Endometrium (tissue), 2 donors: ENCODE results near the gene CRLF1.

Source experiments
- FAIRE-seq: peaks from 2 replicates; lab custom pipeline; 2012; peaks lifted over from hg19 to GRCh38; lab: Jason Lieb, UNC
- donor health status: control.
- donor health status: control.

CRLF1 gene, protein sequence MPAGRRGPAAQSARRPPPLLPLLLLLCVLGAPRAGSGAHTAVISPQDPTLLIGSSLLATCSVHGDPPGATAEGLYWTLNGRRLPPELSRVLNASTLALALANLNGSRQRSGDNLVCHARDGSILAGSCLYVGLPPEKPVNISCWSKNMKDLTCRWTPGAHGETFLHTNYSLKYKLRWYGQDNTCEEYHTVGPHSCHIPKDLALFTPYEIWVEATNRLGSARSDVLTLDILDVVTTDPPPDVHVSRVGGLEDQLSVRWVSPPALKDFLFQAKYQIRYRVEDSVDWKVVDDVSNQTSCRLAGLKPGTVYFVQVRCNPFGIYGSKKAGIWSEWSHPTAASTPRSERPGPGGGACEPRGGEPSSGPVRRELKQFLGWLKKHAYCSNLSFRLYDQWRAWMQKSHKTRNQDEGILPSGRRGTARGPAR

DNA sequence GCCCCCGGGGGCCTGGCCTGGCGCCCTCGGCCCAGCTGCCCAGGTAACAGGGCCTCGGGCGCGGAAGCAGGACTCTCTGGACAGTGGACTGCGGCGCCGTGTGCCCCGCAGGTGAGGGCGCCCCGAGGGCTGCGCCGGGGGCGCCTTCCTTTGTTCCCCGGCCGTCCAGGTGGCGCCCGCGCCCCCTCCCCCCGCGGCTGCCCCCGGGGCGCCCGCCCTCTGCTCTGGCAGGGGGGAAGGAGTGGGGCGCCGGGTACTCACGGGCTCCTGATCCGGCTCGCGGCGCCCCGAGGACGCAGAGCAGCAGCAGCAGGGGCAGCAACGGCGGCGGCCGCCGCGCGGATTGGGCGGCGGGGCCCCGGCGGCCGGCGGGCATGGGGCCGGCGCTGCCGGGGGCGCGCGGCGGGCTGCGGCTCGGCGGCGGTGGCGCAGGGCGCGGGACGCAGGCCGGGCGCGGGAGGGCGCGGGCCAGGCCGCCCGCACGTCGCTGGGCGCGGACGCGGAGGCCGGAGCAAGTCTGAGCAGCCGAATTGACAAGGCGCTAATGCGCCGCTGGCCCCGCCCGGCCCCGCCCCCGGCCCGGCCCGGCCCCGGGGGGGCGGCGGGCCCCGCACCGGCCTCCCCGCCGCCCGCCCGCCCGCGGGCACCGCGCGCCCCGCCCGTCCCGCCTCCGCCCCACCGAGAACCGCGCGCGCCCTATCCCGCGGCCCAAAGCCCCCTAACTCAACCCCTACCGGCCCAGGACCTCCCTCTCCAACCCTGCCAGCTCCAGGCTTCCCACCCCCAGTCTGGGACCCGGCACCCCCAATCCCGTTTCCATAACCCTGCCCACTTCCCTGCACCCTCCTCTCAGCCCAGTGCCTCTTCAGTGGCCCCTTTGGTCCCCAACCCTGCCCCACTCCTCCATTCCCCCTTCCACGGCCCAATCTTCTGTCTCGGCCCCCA is at the start of gene CRLF1:
TSS of gene CRLF1 (minus strand) at position 519 of the 945 bp plus-strand sequence. CDS start at position 376, 143 bp downstream.
- no peak for FAIRE-seq

DNA sequence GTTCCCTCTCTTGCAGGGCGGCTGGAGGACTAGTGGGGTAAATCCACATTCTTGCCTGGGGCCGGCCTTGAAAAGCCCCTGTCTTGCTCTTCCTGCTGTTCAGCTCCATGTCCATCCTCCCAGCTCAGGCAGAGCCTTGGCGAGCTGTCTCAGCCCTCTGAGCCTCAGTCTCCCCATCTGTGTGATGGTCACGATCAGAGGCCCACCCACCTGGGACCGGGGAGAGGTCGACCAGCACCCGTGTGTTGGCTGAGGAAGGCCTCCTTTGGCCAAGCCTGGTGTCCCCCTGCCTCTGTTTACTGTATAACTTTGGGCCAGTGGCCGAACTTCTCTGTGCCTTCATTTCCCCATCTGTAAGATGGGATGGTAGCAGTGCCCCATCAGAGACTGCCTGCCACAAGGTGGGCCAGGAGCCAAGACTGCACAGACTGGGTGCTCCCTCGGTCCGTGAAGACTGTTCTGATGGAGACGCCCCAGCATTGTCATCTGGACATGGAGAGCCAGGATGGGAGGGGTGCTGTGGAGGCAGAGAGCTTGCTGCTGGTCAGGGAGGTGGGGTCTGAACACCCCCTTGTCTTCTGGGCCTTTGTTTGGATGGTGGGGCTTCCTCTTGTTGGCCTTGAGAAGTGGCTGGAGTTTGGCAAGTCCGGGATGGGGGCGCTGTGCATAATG is 48.7 kb upstream of the CRLF1 start:
- FAIRE-seq = no peak

DNA sequence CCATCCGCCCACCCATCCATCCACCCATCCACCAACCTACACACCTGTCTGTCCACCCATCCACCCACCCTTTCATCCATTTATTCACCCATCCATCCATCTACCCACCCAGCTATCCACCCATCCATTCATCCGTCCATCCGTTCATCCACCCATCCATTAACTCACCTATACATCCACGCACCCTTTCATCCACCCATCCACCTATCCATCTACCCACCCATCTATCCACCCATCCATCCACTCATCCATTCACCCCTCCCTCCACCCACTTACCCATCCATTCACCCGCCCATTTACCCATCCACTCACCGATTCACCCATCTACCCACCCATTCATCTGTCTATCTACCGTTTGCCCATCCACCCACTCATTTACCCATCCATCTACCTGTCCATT is 47.9 kb upstream of the CRLF1 start:
- no peak for FAIRE-seq

DNA sequence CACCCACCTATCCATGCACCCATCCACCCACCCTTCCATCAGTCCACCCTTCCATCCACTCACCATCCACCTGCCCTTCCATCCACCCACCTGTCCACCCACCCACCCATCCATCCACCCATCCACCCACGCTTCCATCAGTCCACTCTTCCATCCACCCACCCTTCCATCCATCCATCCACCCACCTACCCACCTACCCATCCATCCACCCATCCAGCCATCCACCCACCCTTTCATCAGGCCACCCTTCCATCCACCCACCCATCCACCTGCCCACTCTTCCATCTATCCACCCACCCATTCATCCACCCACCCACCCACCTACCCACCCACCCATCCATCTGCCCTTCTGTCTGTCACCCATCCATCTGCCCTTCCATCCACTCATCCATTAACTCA is 47.3 kb upstream of the CRLF1 start:
- no peak for FAIRE-seq

DNA sequence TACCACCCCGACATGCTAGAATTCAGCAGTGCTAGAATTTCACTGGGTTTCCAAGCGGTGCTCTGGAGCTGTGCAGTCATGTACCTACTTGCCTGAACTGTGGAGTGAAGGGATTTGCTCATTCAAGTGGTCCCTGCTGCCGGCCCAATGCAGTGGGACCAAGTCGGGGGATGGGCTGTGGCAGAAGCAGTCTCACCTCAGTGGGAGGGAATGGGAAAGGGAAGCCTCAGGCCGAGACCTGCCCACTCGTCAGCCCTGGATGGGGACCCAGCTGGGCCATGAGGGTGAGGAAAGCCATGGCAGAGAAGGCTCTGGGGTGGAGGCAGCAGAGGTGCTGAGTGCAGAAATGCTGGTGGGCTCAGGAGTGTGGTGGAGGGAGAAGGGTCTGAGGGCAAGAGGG is 45.1 kb upstream of the CRLF1 start:
- no peak for FAIRE-seq

DNA sequence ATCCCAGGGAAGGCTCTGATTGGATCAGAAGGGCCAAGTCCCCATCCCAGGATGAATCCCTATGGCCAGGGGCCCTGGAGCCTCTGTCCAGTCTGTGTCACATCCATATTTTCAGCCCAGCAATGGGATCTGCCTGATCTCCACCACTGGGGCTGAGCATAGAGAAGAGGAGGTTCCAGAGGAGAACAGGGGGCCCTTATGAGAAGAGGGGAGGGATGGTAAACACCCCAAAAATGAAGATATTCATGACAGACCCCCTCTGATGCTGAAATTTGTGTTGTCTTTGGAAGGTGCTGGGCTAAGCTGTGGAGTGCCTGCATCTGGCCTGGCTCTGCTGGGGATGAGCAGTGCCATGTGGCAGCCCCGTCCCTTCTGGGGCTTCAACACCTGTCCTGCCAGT is 44.7 kb upstream of the CRLF1 start:
- FAIRE-seq = no peak

DNA sequence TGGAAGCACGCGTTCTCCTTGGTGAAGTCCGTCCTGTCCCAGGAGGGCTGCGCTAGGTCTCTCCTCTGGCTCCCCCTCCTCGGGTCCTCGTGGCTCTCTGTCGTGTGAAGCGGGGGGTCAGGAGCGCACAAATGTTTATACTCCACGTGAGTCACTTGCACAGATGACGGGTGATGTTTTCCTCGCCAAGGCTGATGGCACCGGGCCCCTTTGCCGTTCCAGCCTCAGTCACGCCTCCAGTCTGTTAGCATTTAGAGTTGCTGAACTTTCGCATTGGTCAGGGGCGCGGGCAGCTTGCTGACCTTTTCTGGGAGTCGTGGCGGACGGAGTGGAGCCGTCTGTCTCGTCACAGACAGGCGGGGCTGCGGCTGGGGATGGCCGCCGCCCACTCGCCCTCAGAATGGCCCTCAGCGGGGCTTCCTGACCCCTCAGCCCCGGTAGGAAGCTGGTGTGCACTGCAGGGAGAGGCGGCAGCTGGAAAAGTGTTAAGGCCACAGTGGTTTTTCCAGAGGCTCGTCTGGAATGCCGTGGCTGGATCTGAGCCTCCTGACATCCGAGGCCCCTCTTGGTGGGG is 44.0 kb upstream of the CRLF1 start:
- FAIRE-seq = no peak

DNA sequence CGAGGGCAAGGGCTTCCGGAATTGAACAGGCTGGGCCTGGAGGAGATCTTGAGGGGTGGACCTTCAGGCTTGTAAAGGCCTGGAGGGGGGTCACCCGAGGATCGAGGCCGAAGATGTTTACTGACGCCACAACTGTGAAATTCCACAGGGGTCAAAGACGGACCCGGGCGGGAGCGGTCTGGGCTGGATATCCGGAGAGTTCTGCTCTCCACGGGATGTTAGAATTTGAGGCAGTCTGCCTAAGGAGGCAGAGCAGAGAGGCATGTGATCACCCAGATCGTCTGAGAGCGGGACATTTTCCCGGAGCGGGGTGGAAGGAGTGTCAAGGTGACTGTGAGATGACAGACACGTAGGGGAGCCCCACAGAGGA is 43.4 kb upstream of the CRLF1 start:
- FAIRE-seq = no peak

DNA sequence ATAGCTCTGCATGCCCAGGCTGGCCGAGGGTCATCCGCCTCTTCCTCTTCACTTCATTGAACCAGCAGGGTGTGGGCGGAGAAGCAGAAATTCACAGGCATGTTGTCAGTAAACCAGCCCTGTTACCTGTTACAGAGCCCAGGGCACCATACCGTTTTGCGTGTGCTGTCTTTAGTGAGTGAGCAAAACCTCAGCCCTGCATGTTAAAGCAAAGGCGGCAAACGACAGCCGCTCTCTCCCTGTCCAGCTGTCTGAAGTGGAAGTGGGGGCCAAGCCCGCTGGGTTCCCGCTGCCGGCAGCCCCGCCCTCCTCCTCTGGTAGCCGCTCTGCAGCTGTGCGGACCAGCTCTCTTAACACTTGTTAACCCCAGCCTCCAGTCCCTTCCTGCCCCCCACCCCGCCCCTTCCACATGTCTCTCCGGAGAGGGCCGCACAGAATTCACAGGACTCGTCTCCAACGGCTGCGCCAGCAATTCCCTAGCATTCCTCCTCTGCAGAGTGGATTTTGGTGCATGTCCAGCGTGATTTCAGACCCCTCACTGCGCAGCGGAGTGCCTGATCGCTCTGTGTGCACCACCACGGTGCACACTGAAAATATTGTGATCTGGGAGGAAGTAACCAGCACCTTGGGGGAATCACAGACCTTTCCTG is 42.9 kb upstream of the CRLF1 start:
- FAIRE-seq = no peak

DNA sequence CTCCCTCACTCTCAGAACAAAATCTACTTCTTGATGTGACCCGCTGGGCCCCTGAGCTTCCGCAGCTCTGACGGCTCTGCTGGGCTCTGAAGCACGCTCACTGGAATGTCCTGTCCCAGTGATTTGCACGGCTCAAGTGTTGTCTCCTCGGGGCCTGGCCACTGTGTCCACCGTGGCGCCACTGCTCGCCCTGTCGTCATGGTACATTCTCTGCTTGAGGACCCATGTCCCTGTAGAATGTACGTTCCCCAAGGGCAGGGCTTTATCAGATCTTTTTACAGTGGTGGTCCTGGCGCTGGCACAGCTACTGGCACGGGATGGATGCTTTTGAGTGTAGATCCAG is 42.3 kb upstream of the CRLF1 start:
- no peak for FAIRE-seq

DNA sequence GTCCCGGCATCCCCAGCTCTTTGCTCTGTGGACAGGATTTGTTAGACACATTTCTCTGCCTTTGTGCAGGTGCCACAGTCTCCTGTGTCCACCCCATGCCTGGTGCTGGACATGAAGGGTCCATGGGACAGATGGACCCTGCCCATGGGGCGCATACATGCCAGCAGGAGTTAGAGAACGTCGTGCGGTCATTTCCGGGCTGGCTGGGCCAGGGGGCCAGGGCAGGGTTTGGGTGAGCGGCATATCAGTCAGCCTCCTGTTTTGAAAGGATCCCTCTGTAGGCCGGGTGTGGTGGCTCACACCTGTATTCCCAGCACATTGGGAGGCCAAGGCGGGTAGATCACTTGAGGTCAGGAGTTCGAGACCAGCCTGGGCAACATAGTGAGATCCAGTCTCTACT is 41.2 kb upstream of the CRLF1 start:
- no peak for FAIRE-seq

DNA sequence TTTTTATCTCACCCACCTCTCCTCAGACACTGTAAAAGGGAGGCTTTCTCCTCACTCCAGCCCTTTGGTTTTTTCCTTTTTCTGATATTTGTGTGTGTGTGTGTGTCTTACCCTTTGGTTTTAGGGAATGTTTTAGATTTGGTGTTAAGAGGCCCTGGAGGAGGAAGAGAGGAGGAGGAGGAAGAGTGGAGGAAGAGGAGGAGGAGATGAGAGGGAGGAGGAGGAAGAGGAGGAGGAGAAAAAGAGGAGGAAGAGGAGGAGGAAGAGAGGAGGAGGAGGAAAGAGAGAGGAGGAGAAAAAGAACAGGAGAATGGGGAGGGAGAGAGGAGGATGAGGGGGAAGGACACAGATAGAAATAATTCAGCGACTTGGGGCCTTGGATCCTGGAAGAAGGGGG is 40.8 kb upstream of the CRLF1 start:
- FAIRE-seq = no peak

DNA sequence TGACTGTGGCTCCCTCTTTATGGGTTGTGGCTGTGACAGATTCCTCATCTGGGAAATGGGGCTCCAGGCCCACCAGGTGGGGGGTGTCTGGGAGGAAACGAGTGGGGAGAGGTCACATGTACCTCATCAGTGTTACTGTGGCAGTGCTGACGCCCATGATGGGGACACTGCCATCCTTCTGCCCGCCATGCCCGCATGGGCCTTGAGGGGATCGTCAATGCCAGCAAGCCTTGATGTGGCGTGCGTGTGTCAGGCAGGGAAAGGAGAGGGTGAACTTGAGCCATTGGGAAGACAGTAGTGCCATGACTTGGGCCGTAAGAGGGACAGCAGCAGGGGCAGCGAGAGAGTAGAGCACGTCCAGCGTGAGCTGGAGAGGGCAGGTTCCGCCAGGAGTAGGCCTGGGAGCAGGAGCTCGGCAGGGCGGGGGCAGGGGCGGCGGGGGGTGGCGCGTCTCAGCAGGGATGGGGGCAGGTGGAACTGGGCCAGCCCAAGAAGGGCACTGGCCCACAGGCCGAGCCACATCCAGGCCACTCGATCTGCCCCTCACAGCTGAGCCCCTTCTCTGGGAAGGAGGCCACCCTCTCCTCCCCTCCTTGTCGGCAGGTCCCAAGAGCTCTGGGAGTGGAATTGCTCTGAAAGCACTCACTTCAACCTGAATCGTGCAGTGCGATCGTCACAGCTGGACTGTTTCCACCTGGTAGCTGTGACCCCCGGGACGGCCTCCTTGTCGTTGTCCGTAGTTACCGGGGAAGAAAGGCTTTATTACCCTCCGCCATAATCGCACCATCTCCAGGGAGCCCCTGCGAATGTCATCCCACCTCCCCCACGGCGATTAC is 40.2 kb upstream of the CRLF1 start:
- no peak for FAIRE-seq

DNA sequence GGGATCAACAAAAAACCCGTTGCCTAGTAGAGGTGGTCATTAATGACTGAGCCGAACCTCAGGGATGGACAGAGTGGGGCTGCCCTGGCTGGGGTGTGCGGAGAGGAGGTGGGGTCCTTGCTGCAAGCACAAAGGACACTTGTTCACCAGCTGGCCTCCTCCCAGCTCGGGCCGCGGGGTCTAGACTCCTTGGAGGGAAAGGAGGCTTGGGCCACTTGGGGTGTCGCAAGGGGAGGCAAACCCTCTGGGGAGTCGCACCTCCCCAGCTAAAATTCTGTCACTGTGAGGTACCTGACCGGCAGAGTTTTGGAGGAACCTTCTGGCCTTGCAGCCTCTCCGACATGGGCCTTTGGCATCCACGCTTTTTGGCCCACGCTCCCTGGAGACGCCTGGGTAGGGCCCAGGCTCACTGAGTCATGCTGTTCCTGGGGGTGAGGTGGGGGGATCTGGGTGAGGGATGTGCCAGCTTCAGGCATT is 38.5 kb upstream of the CRLF1 start:
- no peak for FAIRE-seq

DNA sequence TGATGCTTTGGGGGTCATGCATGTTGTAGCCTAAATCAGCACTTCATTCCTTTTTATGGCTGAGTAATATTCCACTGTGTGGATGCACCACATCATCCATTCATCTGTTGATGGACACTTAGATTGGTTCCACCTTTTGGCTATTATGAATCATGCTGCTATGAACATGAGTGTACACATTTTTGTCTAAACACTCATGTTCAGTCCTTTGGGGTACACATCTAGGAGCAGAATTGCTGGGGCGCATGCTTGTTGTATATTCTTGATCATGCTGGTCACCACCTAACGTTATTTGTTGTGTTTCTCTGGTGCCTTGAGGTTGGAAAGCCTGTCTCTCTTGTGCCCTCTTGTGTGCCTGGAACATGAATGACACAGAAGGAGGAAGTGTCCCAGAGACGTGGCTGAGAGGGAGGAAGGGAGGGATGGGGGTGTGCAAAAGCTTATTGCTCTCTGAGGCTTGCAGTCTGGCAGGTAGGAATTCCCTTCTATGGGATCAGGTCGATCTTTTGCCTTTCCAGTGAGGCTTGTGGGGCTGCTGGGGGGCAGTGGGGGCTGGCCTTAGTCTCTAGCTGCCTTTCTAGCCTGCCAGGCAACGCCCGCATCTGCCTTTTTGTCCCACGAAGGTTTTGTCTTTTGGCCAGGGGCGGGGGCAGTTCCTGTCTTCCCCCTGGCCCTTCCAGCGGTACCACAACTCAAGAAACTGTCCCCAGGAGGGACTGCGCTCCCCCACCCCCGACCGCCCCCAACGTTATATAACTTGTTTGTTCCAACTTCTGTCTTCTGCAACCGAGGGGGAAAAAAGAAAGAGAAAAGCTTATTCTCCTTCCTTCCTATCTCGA is 37.8 kb upstream of the CRLF1 start:
- FAIRE-seq = no peak

DNA sequence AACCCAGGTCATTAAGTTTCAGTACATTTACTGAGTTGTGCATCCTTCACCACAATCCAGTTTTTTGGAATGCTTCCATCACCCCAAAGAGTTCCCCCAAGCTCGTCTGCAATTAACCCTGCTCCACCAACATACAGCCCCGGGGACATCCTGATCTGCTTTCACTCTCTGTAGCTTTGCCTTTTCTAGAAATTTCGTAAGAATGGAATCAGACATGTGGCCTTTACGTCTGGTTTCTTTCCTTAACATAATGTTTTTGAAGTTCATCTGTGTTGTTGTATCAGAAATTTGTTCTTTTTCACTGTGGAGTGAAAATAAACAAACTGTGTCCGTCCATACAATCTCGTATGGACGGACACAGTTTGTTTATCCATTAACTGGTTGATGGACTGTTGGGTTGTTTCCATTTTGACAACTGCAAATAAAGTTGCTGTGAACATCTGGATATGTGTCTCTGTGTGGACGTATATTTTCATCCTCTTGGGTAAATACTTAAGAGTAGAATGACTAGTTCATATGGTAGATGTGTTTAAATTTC is 33.2 kb upstream of the CRLF1 start:
- FAIRE-seq = no peak

DNA sequence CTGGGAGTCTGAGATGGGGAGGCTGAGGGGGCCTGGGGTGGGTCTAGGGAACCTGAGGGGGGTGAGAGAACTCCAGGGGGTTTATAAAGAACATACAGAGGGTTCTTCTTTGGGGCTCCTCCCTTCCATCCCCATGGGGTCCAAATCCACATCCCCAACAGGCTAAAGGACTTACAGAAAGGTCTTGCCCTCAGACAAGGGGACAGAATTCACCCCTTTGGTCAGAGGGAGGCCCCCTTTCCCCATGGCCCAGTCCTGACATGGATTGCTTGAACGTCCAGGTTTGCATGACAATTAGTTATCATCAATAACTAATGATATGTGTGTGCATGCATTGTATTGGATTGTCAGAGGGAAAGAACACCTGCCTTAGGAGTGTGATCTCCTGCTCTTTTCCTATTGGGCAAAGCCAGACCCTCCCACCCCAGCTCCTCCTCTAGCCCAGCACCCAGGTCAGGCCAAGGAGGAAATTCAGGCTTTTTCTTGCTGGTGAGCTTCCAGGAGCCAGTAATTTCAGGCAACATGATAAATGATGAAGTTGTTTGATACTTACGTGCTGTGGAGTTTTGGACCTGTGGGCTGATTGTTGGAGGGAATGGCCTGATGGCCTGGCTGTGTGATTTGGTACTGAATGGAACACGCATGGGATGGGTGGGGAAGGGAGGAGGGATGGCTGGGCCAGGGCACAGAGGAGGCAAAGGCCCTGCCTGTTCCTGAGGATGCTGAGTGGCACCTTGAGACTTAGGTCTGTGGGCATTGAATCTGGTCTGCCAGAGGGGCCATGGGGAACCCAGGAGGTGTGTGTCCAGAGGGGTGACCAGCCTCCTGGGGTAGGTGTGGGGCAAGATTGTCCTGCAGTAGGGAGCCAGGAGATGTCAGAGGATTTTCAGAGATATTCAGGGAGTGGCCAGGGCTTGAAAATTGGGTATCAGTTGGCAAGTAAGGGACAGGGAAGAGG is 31.4 kb upstream of the CRLF1 start:
- FAIRE-seq = no peak

DNA sequence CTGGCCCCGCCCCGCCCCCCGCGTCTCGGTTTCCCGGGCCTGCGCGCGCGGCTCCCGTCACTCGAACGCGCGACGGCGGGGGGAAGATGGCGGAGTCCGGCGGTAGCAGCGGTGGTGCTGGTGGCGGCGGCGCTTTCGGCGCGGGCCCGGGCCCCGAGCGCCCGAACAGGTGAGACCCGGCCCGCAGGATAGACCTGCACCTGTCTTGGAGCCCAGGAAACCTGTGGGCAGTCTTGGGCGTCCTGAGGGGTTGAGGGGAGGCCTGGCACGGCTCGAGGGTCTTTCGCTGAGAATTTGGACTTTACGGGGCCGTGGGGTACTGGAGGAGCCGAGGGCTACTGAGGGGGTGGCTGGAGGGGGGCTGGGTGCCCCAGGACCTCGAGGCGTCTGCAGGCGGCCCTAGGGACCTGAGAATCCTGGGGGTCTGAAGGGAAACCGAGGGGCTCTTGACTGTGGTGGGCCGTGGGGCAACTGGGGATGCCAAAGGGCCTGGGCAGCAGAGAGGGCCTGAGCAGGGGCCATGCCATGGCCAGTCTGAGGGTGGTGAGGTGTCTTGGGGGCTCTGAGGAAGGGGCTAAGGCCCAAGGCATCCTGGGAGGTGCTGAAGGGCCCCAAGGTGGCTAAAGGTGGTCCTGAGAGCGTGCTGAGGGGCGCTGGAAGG is 30.5 kb upstream of the CRLF1 start, which contains the start of gene KLHL26:
TSS of gene KLHL26 (plus strand) at position 60 of the 661 bp plus-strand sequence. CDS start at position 87, 27 bp downstream.
- no peak for FAIRE-seq
